ENCODE results near the gene ESYT2.

Gene ESYT2

DNA sequence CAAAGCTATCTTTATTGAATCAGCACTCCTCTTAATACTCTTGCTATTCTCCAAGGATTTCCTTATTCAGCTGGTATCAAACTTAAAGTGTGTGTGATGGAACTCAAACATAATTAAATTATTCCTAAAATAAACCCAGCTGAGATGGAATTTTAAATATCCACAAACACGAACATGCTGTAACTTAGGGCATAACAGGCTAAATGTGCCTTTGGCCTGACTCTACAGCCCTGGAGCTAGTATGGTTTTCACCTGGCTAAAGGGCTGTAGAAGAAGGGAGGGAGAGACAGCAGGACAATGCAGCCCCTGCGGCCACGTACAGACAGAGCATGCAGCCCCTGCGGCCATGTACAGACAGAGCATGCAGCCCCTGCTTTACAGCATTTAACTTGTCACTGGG lies 34.0 kb downstream of the ESYT2 start:
- DNase-seq = no peak

DNA sequence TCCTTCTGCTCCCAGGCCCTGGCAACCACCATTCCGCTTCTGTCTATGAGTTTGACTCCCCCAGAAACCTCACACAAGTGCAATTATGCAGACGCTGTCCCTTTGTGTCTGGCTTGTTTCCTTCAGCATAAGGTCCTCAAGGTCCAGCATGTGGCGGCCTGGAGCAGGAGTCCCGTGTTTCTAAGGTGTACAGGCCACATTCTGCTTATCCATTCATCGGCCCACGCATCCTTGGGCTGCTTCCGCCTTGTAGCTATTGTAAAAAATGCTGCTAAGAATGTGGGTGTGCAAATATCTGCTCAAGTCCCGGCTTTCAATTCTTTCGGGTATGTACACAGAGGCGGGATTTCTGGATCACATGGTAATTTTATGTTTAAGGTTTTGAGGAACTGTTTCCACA lies 38.2 kb downstream of the ESYT2 start:
- DNase-seq = no peak

DNA sequence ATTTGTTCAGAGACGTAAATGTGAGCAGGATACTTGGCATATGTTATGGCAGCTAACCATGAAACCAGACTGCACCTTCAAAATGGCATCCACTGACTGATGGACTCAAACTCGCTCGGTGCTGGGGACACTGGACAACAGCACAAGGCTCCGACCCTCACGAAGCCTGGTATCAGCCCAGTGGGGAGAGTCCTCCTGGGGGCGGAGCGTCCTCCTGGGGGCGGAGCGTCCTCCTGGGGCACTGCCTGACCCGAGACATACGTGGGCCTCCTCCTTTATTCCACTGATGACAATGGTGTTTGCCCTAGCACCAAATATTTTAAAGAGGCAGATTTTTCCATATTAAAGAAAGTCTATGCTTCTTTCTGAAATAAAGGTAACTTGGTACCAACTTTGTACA lies 39.5 kb downstream of the ESYT2 start:
- no peak for DNase-seq

GRCh38 chr7:158786898-158787297 lies 42.4 kb downstream of the ESYT2 start:
- DNase-seq = no peak

DNA sequence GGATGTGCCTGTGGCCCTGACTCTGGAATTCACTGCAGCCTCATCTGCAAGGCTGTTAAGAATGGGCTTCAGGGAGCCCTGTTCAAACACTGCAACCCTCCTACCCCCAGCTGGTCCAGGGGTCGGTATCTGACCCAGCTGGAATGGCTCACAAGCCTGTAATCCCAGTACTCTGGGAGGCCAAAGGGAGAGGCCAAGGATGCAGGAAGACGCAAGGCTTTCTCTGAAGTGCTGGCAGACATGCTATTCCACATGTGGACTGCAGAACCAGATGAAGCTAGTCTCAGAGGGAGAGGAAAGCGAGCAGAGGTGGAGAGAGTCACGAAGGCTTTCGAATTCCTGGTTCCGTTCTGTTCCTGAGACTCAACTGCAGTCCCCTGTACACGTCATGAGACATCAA lies 45.0 kb downstream of the ESYT2 start:
- DNase-seq = no peak

DNA sequence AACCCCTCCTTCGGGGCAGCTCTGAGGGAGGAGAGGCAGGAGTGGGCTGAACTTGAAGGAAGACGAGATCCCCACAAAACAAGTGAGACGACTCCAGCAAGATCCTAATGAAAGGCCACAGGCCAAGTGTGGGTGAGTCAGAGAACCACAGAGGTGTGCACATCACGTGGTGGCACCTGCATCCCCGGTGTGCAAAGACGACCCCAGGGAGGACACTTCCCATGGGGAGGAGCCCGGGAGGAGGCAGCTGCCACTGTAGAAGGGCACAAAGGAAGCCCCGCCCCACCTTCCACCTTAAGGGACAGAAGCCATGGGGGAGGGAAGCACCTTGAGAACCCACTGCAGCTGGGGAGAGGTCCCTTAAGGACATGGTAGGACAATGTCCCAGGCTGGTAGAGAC lies 45.7 kb downstream of the ESYT2 start:
- no peak for DNase-seq

GRCh38 chr7:158782761-158783401 lies 46.4 kb downstream of the ESYT2 start:
- no peak for DNase-seq

DNA sequence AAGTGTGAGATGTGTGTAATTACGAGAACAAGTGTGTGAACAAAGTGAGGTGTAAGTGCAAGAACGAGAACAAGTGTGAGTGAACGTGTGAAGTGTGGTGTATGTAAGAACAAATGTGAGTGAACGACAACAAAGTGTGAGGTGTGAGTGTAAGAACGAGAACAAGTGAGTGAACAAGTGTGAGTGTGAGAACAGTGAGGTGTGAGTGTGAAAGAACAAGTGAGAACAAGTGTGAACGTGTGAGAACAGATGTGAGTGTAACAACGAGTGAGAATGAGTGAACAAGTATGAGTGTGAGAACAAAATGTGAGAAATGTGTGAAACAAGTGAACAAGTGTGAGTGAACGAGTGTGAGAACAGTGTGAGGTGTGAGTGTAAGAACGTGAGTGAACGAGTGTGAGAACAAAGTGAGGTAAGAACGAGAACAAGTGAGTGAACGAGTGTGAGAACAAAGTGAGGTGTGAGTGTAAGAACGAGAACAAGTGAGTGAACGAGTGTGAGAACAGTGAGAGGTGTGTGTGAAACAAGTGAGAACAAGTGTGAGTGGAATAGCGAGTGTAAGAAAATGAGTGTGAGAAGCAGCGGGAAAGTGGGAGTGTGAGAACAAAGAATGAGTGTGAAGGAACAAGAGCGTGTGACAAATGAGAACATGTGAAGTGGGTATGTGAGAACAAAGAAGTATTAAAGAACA lies 47.2 kb downstream of the ESYT2 start:
- no peak for DNase-seq

GRCh38 chr7:158781217-158781973 lies 47.9 kb downstream of the ESYT2 start:
- no peak for DNase-seq

DNA sequence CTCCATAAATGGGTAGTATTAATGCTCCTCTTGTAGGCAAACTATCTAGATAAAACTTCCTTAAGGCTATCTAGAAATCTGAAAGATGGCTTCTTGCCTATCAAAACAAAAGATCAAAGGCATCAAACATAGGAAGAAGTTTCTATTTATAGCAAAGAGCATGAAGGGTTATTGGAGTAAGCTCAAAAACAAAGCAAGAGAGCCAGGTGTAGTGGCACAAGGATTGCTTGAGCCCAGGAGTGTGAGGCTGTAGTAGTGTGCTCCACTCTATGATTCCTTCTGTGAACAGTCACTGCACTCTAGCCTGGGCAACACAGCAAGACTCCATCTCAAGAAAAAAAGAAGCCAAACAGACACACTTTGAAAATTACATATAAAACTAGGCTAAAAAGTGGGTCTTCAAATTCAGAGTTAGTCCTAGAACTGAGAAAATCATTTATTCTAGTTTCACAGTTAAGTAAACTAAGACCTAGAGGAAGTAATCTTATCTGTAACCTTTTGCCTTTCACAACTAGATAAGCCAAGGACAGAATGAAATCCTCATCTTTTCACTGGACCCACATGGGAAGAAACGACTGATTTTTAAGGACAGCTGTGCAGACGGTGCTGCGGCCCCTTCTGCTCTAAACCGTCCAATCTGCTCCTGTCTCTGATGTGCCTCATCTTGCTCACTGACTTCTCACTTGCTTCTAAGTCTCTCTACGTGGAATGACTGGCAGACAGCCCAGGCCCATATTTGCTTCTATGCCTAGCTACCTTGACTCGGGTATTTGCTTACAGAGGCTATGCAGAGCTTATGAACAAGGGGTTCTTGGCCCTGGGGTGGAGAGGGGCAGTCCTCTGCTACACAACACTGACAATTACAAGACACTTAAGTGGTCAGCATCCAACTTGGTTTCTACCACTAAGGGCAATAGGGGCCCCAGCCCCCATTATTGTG lies 50.0 kb downstream of the ESYT2 start:
- DNase-seq = no peak

DNA sequence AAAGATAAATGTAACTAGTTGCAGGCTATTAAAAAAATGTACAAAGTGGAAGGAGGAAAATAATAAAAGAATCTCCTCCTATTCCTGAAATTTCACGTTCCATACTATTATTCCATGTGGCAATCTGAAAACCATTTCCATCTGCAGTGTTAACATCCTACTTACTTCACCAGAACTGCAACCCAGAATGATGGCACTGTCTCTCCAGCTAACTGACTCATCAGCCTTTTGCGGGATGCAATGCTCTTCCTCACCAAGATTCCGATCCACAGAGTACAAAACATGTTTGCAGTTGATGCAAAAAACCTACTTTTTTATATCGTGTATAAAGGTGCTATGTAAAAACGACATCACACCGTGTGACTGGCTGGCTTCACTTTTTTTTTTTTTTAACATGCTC lies 50.8 kb downstream of the ESYT2 start:
- no peak for DNase-seq

DNA sequence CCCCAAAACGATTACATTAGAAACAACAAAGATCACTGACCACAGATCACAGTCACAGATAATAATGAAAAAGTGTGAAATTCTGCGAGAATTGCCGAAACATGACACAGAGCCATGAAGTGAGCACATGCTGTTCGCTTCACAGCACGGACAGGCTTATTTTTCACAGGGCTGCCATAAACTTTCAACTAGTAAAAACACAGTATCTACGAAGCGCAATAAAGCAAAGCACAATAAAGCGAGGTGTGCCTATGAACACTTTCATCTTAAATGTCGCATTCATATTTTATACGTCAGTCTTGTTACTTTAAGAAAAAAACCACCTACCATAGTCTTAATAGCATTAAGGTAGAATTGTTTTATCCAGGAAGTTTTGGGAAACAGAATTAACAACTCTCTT lies 51.5 kb downstream of the ESYT2 start:
- no peak for DNase-seq

GRCh38 chr7:158776474-158776873 lies 52.8 kb downstream of the ESYT2 start:
- no peak for DNase-seq

DNA sequence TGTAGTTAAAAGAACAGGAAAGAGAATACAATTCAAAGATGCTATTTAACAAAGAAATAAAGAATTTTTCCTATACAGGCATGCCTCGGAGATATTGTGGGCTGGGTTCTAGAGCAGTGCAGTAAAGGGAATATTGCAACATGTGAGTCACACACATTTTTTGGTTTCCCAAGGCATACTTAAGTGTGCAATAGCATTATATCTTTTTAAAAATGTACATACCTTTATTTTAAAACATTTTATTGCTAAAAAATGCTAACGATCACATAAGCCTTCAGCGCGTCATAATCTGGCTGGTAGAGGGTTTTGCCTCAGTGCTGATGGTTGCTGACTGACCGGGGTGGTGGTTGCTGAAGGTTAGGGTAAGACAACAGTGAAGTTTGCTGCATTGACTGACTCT lies 54.4 kb downstream of the ESYT2 start:
- DNase-seq = no peak

GRCh38 chr7:158772916-158773315 lies 56.4 kb downstream of the ESYT2 start:
- DNase-seq = no peak

DNA sequence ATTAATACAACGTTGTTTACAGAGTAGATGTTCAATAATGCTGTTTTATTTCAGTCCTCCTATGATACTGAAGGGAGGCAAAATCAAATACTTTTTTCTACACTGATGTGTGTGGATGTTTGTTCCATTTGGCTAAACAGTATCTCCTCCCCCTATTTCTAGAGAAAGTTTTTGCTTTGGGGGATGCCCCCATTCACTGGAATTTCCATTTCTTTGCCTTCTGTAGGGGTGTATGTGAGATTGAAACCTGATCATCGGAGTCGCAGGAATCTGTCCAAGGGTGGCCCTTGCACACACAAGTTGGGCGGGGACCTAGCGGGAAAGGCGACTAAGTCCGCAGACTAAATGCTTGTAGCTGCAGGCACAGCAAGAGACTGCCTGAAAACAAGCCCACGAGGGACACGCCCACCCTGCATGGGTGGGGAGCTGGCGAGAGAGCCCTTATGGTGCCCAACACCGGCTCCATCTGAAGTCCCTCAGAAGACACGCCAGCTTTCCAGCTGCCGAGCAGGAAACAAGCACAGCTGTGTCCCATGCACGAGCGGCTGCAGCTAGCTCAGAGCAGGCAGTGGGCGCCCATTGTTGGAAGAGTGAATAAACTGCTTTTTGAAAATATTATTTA lies 58.0 kb downstream of the ESYT2 start:
- no peak for DNase-seq

DNA sequence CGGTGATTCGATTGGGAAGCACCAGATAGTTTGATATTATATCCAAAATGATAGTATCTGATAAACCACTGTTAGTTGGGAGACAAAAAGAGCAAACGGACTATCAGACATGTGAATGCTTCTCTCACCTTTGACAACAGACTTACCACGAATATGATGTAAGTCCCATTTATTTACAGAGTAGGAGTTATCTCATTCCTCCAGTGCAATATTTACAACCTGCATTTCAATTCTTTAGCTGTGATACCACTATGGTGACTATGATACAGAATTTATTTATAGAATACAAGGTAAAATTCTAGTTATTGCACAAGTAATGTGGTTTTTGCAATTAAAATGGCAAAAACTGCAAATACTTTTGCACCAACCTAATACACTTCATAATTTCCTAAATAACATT lies 61.6 kb downstream of the ESYT2 start:
- DNase-seq = no peak

GRCh38 chr7:158766570-158767281 lies 62.6 kb downstream of the ESYT2 start:
- DNase-seq = no peak

- DNase-seq = no peak
Measured at GRCh38 chr7:158765020-158765419, 64.3 kb downstream of the ESYT2 start.

DNA sequence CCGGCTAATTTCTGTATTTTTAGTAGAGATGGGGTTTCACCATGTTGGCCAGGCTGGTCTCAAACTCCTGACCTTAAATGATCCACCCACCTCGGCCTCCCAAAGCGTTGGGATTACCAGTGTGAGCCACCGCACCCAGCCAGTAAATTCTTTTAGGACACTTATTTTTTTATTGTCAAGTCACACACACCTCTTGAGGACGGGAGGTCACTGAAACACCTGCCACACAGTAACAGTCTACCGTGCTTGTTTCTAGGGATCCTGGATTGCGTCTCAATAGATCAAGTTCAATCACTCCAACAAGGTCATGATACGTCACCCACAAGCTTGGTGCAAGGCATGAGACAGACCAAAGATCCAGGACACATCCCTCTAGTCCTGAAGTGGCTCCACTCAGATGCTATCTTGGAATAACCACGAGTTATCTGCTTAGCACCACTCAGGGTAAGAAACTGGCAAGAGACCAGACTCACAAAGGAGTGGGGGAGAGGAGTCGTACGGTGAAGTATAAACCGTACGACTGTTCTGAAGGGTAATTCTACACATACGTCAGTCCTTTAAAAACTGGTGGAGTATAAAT lies 65.8 kb downstream of the ESYT2 start:
- DNase-seq = no peak

DNA sequence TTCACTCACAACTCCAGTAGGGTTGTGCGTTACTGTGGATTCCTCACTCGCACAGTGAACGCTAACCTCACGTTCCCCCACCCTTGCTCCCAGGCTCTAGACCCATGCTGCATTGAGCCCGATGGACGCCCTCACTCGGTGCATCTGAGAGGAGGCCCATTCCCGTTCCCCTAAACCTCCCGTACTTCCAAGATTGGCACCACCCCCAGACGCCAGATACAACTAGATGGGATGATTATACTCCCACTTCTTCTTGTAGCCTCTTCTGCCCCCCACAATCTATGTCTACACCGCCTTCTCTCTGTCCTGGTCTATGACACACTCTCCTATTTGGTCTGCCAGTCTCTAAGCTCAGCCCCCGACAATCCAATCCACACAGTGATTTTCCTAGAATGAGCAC lies 67.4 kb downstream of the ESYT2 start:
- no peak for DNase-seq

- no peak for DNase-seq
Measured at GRCh38 chr7:158760936-158761335, 68.4 kb downstream of the ESYT2 start.

All from bone marrow (tissue), 2 donors.